Vagina (tissue), 2 donors: ENCODE data around the gene CBX2.

ENCODE experiments used
- POLR2A ChIP-seq, 2 donors: fragments of 450-650 bp; IDR thresholded peaks; one replicate each; pipeline ENCODE4 v1.6.1; 2017; ENCODE audit warnings: antibody characterized with exemption in 2 of 2, mild to moderate bottlenecking in 2 of 2, moderate library complexity in 2 of 2
- POLR2AphosphoS5 ChIP-seq, 2 donors: sonication (generic); formaldehyde crosslinking; IDR thresholded peaks; one replicate each; pipeline ENCODE4 v1.9.0; 2017; ENCODE audit warnings: antibody characterized with exemption in 2 of 2, mild to moderate bottlenecking in 2 of 2, low read depth in 1 of 2; ENCODE audit not compliant: insufficient read depth in 1 of 2
- TF ChIP-seq, protein P1 (sequence below), 3 experiments: fragments of 450-650 bp in 2 of 3; fragments of 200-600 bp in 1 of 3; sonication (generic) in 1 of 3; IDR thresholded peaks; one replicate each; pipeline ENCODE4 v1.5.1; 2017 to 2019; ENCODE audit warnings: antibody characterized with exemption in 3 of 3, mild to moderate bottlenecking in 2 of 3, moderate library complexity in 2 of 3

DNA sequence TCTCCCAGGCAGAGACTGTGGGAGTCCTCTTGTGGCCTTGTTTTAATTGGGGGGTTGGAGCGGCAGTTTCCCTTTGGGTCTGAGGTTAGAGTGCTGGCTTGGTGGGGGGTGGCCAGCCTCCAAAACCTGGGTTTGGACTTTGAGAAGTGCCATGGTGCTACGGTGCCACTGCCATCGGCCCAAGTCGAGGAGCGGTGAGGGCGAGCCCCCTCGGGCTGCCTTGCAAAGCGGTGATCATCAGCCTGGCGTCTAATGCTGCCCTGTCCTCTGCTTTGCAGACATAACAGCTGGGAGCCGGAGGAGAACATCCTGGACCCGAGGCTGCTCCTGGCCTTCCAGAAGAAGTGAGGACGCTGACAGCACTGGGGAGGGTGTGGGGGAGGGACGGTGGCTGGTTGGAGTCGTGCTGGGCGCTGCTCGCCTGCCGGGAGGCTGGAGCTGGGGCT is 1.2 kb downstream of the CBX2 start:
- TF ChIP-seq, protein P1, sequence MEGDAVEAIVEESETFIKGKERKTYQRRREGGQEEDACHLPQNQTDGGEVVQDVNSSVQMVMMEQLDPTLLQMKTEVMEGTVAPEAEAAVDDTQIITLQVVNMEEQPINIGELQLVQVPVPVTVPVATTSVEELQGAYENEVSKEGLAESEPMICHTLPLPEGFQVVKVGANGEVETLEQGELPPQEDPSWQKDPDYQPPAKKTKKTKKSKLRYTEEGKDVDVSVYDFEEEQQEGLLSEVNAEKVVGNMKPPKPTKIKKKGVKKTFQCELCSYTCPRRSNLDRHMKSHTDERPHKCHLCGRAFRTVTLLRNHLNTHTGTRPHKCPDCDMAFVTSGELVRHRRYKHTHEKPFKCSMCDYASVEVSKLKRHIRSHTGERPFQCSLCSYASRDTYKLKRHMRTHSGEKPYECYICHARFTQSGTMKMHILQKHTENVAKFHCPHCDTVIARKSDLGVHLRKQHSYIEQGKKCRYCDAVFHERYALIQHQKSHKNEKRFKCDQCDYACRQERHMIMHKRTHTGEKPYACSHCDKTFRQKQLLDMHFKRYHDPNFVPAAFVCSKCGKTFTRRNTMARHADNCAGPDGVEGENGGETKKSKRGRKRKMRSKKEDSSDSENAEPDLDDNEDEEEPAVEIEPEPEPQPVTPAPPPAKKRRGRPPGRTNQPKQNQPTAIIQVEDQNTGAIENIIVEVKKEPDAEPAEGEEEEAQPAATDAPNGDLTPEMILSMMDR (IDR thresholded peaks at IDR 0.05), result no peak
- TF ChIP-seq POLR2A (IDR thresholded peaks at IDR 0.05), result no peak
- TF ChIP-seq POLR2AphosphoS5 (IDR thresholded peaks at IDR 0.05; ENCODE audit: insufficient read depth in 1 of 2, low read depth in 1 of 2), result no peak
